ENCODE data around the gene OR10AD1. TPM values are rescaled to one million over a fixed set of nuclear protein-coding genes. Genes with fewer than 3 reads are reported as not detected.

The OR10AD1 gene
- total RNA-seq, 4 donors from 2014 or later: not detected

DNA sequence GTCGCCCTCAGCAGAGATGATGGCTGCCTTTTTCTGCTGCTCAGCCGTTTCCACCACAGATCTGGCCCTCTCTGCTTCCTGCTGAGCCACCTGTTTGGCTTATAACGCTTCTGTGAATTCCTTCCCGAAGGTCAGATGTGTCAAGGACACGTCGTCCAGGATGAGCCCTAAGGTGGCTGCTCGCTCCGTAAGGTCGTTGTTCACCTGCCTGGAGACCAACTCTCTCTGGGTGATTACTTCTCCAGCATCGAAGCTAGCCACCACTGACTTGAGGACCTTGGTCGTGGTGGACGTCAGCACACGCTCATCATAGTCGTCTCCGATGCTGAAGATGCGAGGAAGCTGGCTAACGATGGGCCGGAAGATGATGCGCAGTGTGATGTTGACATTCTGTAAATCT, 34.1 kb downstream of the OR10AD1 start:
- TF ChIP-seq EP300 (IDR thresholded peaks at IDR 0.05) (no peak), POLR2A (IDR thresholded peaks at IDR 0.05) (no peak), CTCF (IDR thresholded peaks at IDR 0.05) (no peak)
- Histone ChIP-seq H3K4me1 (peaks cover 0 to under 1% (median 0%) of the 10 kb centered on the region in 4 donors), H3K36me3 (no peaks in the 10 kb centered on the region), H3K27ac (no peak overlapping the region), H3K9me3 (no peaks in the 10 kb centered on the region), H3K27me3 (no peaks in the 10 kb centered on the region), H3K4me3 (no peak overlapping the region)
- DNase-seq (ENCODE audit: low spot score in 2 of 2): no peak
- WGBS, 2 donors: 90 to 93% methylated on average over 18 to 19 of the region's 19 CpGs

DNA sequence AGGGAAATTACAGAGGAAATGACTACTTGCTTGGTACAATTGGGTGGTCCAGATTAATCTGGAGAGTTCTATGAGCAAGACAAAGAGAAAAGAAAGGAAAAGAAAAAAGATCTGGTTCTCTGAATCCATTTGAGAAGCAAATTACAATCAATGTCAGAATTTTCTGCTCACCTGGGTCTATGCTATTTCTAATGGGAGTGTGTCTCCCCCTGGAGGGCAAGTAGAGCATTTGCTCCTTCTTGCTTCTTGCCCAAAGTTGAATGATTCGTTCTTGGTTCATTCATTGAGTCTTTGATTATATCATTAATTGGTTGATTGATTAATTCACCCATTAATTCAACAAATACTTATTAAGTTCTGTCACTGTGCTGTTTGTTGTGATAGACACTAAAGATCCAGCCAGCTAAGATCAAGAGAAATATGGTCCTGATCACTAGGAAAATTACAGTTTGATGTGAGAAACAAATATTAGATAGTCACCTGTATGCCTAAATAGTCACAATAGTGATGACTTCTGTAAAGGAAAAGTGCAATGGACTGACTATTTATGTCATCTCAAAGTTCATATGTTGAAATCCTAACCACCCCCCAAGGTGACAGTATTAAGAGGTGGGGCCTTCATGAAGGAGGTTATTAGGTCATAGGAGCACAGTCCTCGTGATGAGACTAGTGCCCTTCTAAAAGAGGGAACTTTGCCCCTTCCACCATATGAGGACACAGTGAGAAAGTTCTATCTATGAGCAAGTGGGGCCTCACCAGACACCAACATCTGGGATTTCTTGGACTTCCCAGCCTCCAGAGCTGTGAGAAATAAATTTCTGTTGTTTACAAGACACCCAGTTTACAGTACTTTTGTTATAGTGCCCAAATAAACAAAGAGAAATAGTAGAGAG, 37.8 kb downstream of the OR10AD1 start:
- Histone ChIP-seq H3K9me3 (no peaks in the 10 kb centered on the region), H3K36me3 (no peaks in the 10 kb centered on the region), H3K27ac (peak overlapping the region in 1 of 4 donors; percentile 72), H3K4me1 (peaks cover 0 to 4% (median 0%) of the 10 kb centered on the region in 4 donors), H3K27me3 (no peaks in the 10 kb centered on the region), H3K4me3 (no peak overlapping the region)
- no peak for DNase-seq (ENCODE audit: low spot score in 2 of 2)
- WGBS, 2 donors: 18 to 25% methylated on average over 2 of the region's 2 CpGs
- TF ChIP-seq POLR2A (IDR thresholded peaks at IDR 0.05) (no peak), EP300 (IDR thresholded peaks at IDR 0.05) (no peak), CTCF (IDR thresholded peaks at IDR 0.05) (peak; percentile 76 to 92 (median 83))

DNA sequence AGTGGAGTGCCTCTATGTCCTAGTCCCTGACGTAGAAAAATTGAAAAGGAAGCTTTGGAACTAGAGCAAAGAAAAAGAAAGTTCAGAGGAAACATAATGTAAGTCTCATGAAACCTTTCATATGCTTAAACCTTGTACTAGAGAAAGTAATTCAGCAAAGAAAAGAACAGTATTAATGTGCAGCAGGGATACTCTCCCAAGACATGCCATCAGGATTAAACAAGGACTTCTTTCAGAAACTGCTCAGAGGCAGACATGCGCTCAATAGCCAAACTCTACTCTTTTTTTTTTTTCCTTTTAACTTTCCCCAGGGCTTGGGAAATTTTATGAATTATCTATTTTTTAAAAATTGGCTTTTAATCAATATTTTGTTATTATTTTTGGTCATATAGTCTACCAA, 38.6 kb downstream of the OR10AD1 start:
- H3K36me3 ChIP-seq: no peaks in the 10 kb centered on the region
- no peak for DNase-seq (ENCODE audit: low spot score in 2 of 2)
- H3K4me1 ChIP-seq: peaks cover 0 to 4% (median 0%) of the 10 kb centered on the region in 4 donors
- no peak overlapping the region for H3K4me3 ChIP-seq
- H3K9me3 ChIP-seq: no peaks in the 10 kb centered on the region
- H3K27me3 ChIP-seq: no peaks in the 10 kb centered on the region
- H3K27ac ChIP-seq: peak overlapping the region in 2 of 4 donors; percentile 29 to 72
- 48 to 50% methylated on average over 2 of the region's 2 CpGs for WGBS, 2 donors
- no peak for TF ChIP-seq EP300 (IDR thresholded peaks at IDR 0.05)
- TF ChIP-seq POLR2A (IDR thresholded peaks at IDR 0.05): no peak
- TF ChIP-seq CTCF (IDR thresholded peaks at IDR 0.05): no peak

GRCh38 chr12:48163150-48163747, 39.8 kb downstream of the OR10AD1 start:
- Histone ChIP-seq H3K27me3 (no peaks in the 10 kb centered on the region), H3K9me3 (no peaks in the 10 kb centered on the region), H3K4me3 (no peak overlapping the region), H3K4me1 (peaks cover 0 to 4% (median 0%) of the 10 kb centered on the region in 4 donors), H3K27ac (peak overlapping the region in 2 of 4 donors; percentile 4 to 72), H3K36me3 (no peaks in the 10 kb centered on the region)
- no peak for DNase-seq (ENCODE audit: low spot score in 2 of 2)
- TF ChIP-seq CTCF (IDR thresholded peaks at IDR 0.05) (no peak), POLR2A (IDR thresholded peaks at IDR 0.05) (no peak), EP300 (IDR thresholded peaks at IDR 0.05) (no peak)
- WGBS, 2 donors: 48 to 62% methylated on average over 5 of the region's 5 CpGs

- no peaks in the 10 kb centered on the region for H3K9me3 ChIP-seq
- WGBS, 2 donors: 58 to 86% methylated on average over 2 of the region's 2 CpGs
- no peak overlapping the region for H3K27ac ChIP-seq
- no peak for DNase-seq (ENCODE audit: low spot score in 2 of 2)
- H3K4me3 ChIP-seq: no peak overlapping the region
- no peaks in the 10 kb centered on the region for H3K36me3 ChIP-seq
- TF ChIP-seq CTCF (IDR thresholded peaks at IDR 0.05) (no peak), POLR2A (IDR thresholded peaks at IDR 0.05) (no peak), EP300 (IDR thresholded peaks at IDR 0.05) (no peak)
- H3K4me1 ChIP-seq: peaks cover 0 to 20% (median 8%) of the 10 kb centered on the region in 4 donors
- H3K27me3 ChIP-seq: no peaks in the 10 kb centered on the region
Observed at GRCh38 chr12:48160807-48161206, 42.3 kb downstream of the OR10AD1 start.

All from tibial nerve (tissue), 4 donors.